K562 (cell line): Measurements from ENCODE around the gene ZCCHC4. TPM values are rescaled to one million over a fixed set of nuclear protein-coding genes. Genes with fewer than 3 reads are reported as not detected.

ENCODE experiments used
- CBFA2T2 ChIP-seq: fragments of 450-650 bp; conservative IDR thresholded peaks from 2 replicates; pipeline ENCODE4 v1.6.1; 2017; ENCODE audit warnings: mild to moderate bottlenecking
- EGR1 ChIP-seq: fragments of 450-650 bp; conservative IDR thresholded peaks from 2 replicates; pipeline ENCODE4 v1.6.1; 2017; ENCODE audit warnings: mild to moderate bottlenecking
- EWSR1 ChIP-seq: fragments of 450-650 bp; IDR thresholded peaks from 2 replicates; pipeline ENCODE4 v1.6.1; 2018; ENCODE audit warnings: borderline replicate concordance, mild to moderate bottlenecking, low read depth, moderate library complexity; ENCODE audit not compliant: partially characterized antibody
- HSF4 ChIP-seq: fragments of 250-450 bp; sonication (Bioruptor Pico); IDR thresholded peaks from 2 replicates; pipeline ENCODE4 v2.1.2; 2022; ENCODE audit warnings: mild to moderate bottlenecking, moderate library complexity, borderline replicate concordance
- KDM4B ChIP-seq, 2 experiments: fragments of 450-650 bp in 1 of 2; sonication (generic) in 1 of 2; IDR thresholded peaks; 2 replicates each; pipeline ENCODE4 v1.6.1; 2016 to 2017; ENCODE audit warnings: borderline replicate concordance in 2 of 2, antibody characterized with exemption in 1 of 2, low read depth in 1 of 2, mild to moderate bottlenecking in 1 of 2
- NEUROD1 ChIP-seq: fragments of 150-350 bp; IDR thresholded peaks from 2 replicates; pipeline ENCODE4 v1.6.1; 2014; ENCODE audit warnings: borderline replicate concordance, low read length, low read depth; ENCODE audit not compliant: partially characterized antibody
- NR2C1 ChIP-seq, 2 experiments: fragments of 450-650 bp; IDR thresholded peaks; 2 replicates each; pipeline ENCODE4 v1.6.1; 2017; ENCODE audit warnings: mild to moderate bottlenecking in 2 of 2, antibody characterized with exemption in 1 of 2, inconsistent platforms in 1 of 2, missing compliant biosample characterization in 1 of 2, missing genetic modification characterization in 1 of 2
- TFAM ChIP-seq: fragments of 250-450 bp; sonication (Bioruptor Pico); conservative IDR thresholded peaks from 2 replicates; pipeline ENCODE4 v1.5.0; 2021; ENCODE audit warnings: mild to moderate bottlenecking, moderate library complexity
- ZNF644 ChIP-seq: fragments of 200-800 bp; sonication (Bioruptor generic); IDR thresholded peaks from 2 replicates; pipeline ENCODE4 v1.6.1; 2016; ENCODE audit warnings: low read depth, missing genetic modification characterization, missing compliant biosample characterization
- polyA plus RNA-seq, 8 experiments: library from polyadenylated mRNA; depleted of rRNA in 4 of 8; stranded (reverse) in 5 of 8; unstranded in 3 of 8; fragments of >200 nt; fragmentation: Nextera tagmentation in 2 of 8; fragmentation: Illumina TruSeq in 1 of 8; extraction: Ambion mirVana in 2 of 8; extraction: Trizol in 1 of 8; gene quantifications; 2 replicates each; pipeline versions ENCODE4 v1.2.1 to v1.2.3, GENCODE V29; 2011 to 2014; ENCODE audit warnings: inconsistent platforms in 1 of 8, missing spikeins in 1 of 8
- total RNA-seq, 7 experiments: library from RNA; depleted of rRNA in 6 of 7; stranded (reverse); fragments of >200 nt in 6 of 7; fragmentation: Illumina TruSeq in 2 of 7; extraction: Trizol in 2 of 7; gene quantifications; 2 replicates each; pipeline versions ENCODE4 v1.2.1 to v1.2.3, GENCODE V29; 2011 to 2021; ENCODE audit warnings: low replicate concordance in 1 of 7
- TF ChIP-seq, protein P1 (sequence below): fragments of 450-650 bp; IDR thresholded peaks from 2 replicates; pipeline ENCODE4 v1.6.1; 2016; ENCODE audit warnings: low read depth
- TF ChIP-seq, protein P2 (sequence below): IDR thresholded peaks from 2 replicates; pipeline ENCODE4 v1.6.1; 2016; ENCODE audit warnings: missing genetic modification characterization, missing compliant biosample characterization

Gene ZCCHC4
- total and polyA plus RNA-seq, 9 of the 15 experiments (the other 6 are each of a cell fraction or from before 2014, with no cell fraction given) = 5.3 to 26.1 (median 15.2) TPM

GRCh38 chr4:25330905-25331808 is 18.6 kb downstream of the ZCCHC4 start (continued):
- TF ChIP-seq, protein P1, sequence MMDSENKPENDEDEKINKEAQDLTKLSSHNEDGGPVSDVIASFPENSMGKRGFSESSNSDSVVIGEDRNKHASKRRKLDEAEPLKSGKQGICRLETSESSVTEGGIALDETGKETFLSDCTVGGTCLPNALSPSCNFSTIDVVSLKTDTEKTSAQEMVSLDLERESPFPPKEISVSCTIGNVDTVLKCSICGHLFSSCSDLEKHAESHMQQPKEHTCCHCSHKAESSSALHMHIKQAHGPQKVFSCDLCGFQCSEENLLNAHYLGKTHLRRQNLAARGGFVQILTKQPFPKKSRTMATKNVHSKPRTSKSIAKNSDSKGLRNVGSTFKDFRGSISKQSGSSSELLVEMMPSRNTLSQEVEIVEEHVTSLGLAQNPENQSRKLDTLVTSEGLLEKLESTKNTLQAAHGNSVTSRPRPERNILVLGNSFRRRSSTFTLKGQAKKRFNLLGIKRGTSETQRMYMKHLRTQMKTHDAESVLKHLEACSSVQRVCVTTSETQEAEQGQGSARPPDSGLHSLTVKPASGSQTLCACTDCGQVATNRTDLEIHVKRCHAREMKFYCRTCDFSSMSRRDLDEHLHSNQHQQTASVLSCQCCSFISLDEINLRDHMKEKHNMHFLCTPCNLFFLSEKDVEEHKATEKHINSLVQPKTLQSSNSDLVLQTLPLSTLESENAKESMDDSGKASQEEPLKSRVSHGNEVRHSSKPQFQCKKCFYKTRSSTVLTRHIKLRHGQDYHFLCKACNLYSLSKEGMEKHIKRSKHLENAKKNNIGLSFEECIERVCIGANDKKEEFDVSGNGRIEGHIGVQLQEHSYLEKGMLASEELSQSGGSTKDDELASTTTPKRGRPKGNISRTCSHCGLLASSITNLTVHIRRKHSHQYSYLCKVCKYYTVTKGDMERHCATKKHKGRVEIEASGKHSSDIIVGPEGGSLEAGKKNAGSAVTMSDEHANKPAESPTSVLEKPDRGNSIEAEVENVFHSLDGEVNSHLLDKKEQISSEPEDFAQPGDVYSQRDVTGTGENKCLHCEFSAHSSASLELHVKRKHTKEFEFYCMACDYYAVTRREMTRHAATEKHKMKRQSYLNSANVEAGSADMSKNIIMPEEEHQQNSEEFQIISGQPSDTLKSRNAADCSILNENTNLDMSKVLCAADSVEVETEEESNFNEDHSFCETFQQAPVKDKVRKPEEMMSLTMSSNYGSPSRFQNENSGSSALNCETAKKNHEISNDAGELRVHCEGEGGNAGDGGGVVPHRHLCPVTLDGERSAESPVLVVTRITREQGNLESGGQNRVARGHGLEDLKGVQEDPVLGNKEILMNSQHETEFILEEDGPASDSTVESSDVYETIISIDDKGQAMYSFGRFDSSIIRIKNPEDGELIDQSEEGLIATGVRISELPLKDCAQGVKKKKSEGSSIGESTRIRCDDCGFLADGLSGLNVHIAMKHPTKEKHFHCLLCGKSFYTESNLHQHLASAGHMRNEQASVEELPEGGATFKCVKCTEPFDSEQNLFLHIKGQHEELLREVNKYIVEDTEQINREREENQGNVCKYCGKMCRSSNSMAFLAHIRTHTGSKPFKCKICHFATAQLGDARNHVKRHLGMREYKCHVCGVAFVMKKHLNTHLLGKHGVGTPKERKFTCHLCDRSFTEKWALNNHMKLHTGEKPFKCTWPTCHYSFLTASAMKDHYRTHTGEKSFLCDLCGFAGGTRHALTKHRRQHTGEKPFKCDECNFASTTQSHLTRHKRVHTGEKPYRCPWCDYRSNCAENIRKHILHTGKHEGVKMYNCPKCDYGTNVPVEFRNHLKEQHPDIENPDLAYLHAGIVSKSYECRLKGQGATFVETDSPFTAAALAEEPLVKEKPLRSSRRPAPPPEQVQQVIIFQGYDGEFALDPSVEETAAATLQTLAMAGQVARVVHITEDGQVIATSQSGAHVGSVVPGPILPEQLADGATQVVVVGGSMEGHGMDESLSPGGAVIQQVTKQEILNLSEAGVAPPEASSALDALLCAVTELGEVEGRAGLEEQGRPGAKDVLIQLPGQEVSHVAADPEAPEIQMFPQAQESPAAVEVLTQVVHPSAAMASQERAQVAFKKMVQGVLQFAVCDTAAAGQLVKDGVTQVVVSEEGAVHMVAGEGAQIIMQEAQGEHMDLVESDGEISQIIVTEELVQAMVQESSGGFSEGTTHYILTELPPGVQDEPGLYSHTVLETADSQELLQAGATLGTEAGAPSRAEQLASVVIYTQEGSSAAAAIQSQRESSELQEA = no peak
- no peak for TF ChIP-seq ZNF644 (tag)
- TF ChIP-seq HSF4 = no peak
- no peak for TF ChIP-seq TFAM (CRISPR knock-in tag)
- no peak for TF ChIP-seq NR2C1 (IDR thresholded peaks at IDR 0.05)
- no peak for TF ChIP-seq NR2C1 (tag; IDR thresholded peaks at IDR 0.05)
- no peak for TF ChIP-seq EWSR1
- TF ChIP-seq KDM4B (IDR thresholded peaks at IDR 0.05; ENCODE audit: borderline replicate concordance in 2 of 2, low read depth in 1 of 2) = no peak
- no peak for TF ChIP-seq NEUROD1
- no peak for TF ChIP-seq EGR1
- TF ChIP-seq, protein P2, sequence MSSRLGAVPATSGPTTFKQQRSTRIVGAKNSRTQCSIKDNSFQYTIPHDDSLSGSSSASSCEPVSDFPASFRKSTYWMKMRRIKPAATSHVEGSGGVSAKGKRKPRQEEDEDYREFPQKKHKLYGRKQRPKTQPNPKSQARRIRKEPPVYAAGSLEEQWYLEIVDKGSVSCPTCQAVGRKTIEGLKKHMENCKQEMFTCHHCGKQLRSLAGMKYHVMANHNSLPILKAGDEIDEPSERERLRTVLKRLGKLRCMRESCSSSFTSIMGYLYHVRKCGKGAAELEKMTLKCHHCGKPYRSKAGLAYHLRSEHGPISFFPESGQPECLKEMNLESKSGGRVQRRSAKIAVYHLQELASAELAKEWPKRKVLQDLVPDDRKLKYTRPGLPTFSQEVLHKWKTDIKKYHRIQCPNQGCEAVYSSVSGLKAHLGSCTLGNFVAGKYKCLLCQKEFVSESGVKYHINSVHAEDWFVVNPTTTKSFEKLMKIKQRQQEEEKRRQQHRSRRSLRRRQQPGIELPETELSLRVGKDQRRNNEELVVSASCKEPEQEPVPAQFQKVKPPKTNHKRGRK = no peak
- no peak for TF ChIP-seq CBFA2T2
- TF ChIP-seq, all 486 proteins: peak for 0
